Stimulated activated CD4-positive, alpha-beta T cell treated with anti-CD3 and anti-CD28 coated beads, Interleukin-1b, Interleukin-23, amount 100 ng/mL, for 24 hours (primary cell): ENCODE results near the gene OR2V2.
"Not testable (repeated sequence)": the region's sequence is repeated elsewhere in the genome, so short reads cannot be mapped to it uniquely, and the experiment has no call there.

Source experiments
- DNase-seq, 4 experiments: peaks; one replicate each; pipeline ENCODE4 v3.0.0-alpha.2; 2020; ENCODE audit warnings: low read depth in 4 of 4, low spot score in 1 of 4

The OR2V2 gene, protein sequence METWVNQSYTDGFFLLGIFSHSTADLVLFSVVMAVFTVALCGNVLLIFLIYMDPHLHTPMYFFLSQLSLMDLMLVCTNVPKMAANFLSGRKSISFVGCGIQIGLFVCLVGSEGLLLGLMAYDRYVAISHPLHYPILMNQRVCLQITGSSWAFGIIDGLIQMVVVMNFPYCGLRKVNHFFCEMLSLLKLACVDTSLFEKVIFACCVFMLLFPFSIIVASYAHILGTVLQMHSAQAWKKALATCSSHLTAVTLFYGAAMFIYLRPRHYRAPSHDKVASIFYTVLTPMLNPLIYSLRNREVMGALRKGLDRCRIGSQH

DNA sequence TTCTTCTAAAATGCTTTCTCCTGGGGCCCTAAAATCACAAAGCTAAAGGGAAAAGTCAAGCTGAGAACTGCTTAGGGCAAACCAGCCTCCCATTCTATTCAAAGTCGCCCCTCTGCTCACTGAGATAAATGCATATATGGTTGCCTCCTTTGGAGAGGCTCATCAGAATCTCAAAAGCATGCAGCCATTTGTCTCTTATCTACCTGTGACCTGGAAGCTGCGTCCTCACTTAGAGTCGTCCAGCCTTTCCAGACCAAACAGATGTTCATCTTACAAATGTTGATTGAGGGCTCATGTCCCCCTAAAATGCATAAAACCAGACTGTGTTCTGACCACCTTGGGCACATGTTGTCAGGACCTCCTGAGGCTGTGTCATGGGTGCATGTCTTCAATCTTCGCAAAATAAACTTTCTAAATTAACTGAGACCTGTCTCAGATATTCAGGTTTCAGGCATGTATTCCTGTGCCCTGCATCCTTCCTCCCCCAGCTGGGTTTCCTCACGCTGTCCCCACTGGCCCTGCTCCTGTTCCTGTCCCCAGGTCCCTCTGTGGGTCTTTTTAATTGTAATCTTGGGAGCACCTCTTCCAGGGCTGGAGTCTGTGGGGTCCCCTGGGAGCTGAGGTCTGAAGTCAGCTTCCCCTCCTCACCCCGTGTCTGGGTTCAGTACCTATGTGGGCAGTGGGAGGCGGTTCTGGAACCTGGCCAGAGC is at the start of gene OR2V2:
Gene OR2V2 (plus strand): TSS at position 660 of the 710 bp plus-strand sequence. CDS start 7,357 bp downstream, outside the sequence.
- DNase-seq = not testable (repeated sequence)

DNA sequence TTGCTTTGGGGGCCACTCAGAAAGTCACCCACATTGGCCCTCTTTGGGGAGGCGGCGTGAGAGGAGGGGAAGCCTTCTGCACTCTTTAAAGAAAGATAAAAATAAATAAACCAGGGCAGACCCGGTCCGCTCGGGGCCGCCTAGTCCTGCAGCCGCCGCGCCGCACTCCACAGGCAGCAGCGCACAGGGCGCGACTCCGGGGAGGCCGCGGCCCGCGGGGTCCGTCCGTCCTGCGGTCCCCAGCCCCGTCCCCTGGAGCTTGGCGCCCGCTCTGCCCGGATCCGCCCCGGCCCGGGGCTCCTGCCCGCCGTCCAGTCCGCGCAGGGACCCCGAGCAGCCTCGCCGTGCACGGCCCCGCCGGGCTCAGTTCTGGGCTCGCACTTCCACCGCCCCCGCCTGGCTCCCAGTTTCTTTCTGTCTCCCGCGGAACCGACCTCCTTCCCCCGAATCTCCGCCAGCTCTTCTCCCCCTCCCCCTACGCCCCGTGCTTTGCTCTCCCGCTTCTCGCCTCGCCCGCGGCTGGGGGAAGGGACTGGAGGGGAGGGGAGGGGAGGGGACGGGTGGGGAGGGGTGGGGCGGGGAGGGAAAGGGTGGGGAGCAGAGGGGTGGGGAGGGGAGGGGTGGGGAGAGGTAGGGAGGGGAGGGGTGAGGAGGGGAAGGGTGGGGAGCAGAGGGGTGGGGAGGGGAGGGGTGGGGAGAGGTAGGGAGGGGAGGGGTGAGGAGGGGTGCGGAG is 49.5 kb upstream of the OR2V2 start:
- not testable (repeated sequence) for DNase-seq

DNA sequence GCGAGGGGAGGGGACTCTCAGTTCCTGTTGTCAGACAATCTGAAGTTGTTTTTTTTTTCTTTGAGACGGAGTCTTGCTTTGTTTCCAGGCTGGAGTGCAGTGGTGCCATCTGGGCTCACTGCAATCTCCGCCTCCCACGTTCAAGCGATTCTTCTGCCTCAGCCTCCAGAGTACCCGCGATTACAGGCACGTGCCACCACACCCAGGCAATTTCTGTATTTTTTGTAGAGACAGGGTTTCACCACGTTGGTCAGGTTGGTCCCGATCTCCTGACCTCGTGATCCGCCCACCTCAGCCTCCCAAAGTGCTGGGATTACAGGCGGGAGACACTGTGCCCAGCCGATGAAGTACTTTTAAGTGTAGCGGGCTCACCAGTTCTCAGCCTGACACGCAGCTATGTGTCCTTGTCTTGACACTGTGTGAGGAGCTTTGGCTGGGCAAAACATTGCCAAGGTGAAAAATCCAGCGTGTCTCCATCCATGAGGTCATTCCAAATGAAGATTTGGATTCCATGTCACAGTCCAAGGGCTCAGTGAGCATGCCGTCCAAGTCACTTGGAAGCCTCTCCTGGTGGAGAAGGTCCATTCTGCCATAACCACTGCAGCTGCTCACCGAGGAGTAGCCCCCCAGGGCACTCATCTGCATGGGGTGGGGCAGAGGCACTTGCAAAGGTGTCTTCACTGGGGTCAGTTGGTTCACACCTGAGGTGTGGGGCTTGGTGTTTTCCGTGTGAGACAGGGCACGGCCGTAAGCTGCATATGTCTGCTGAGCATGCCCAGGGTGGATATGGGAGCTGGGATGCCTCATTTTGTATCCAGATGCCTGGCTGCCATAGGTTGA is 48.4 kb upstream of the OR2V2 start:
- no peak for DNase-seq

DNA sequence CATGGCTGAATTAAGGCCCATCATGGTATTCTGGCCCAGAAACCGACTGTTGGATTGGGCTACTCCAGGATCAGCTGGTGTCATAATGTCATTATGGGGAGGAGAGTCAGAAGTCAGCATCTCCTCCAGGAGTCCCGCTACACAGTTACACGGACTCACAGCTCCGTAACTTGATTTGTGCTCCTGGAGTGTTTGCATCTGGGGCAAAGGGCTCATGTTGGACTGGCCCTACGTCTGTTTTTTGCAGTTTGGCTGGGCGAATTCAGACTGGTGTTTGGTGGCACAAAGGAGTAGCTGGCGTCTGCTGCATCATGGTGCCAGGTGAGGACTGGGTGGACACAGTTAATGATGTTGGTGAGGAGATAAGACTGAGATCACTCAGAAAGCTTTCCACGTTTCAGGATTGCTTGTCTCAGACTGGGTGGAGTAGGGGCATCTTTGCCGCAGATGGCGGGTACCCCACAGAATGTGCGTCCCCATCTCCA is 47.7 kb upstream of the OR2V2 start:
- no peak for DNase-seq

DNA sequence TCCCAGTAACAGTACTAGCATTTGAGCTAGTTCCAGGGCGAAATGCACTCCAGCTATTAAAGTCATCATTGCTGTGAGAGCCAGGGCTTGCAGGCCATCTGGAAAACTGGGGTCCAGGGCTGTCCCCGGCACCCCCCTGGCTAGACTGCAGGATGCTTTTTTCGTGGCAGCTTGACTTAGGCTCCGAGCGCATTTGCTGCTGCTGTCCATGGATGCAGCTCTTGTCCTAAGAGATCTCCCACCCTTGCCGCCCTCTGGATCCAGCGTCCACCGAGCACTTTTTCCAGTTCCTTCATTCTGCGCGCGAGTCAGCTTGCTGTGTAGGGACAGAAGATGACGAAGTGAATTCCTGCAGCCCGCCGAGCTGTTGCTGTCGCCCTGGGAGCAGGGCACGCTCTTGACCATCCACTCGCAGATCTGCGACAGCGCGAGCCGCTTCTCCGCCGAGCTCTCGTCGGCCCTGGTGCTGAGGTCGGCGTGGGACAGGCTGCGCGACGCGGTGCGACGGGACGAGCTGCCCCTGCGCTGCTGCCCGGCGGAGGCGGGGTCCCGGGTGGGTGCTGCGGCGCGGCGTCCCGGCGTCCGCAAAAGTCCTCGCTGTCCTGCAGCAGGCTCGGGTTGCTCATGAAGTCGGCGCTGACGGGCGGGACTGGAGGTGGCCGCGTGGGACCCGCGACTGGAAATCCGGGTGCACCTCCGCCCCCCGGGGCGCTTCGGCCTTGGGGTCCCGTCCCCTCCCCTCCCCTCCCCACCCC is 47.1 kb upstream of the OR2V2 start:
- DNase-seq = no peak

DNA sequence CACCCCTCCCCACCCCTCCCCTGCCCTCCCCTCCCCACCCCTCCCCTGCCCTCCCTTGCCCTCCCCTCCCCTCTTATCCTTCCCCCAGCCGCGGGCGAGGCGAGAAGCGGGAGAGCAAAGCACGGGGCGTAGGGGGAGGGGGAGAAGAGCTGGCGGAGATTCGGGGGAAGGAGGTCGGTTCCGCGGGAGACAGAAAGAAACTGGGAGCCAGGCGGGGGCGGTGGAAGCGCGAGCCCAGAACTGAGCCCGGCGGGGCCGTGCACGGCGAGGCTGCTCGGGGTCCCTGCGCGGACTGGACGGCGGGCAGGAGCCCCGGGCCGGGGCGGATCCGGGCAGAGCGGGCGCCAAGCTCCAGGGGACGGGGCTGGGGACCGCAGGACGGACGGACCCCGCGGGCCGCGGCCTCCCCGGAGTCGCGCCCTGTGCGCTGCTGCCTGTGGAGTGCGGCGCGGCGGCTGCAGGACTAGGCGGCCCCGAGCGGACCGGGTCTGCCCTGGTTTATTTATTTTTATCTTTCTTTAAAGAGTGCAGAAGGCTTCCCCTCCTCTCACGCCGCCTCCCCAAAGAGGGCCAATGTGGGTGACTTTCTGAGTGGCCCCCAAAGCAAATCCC is 46.2 kb upstream of the OR2V2 start:
- not testable (repeated sequence) for DNase-seq

DNA sequence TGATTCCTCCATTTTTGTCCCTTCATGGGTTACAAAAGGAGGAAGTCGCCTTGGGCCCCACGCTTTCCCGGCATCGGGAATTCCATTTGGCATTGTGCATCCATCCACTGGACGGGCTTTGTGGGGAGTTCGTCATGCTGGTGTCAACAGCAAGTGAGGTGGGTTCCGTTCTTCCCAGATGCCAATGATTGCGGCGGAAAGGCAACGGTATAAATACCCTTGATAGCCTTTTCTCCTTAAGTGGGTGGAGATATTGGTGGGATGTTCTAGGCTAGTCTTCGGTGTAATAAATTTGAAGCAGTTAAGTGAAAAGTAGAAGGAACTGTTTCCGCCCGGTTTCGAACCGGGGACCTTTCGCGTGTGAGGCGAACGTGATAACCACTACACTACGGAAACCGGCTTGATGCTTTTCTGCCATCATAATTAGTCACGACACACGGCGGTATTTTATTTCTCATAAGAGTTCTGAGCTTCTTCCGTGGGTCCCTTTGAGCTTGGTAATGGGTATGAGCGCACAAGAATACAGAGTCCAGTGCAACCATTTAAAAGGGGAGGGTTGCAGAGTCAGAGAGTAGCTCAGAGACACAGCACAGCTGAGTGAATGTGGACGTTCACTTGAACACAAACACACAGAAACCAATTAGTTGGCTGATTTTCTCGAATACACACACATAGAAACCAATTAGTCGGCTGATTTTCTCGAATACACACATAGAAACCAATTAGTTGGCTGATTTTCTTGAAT is 45.3 kb upstream of the OR2V2 start:
- not testable (repeated sequence) for DNase-seq

DNA sequence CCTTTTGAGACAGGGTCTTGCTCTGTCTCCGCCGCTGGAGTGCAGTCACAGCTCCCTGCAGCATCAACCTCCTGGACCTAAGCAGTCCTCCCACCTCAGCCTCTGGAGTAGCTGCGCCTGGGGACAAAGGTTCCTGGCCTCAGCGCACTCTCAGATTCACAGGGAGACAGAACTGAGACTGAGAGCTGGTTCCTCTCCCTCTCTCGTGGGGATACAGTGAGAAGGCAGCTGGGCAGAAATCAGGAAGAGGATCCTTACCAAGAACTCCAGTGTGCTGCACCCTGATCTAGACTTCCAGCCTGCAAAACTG is 43.2 kb upstream of the OR2V2 start:
- not testable (repeated sequence) for DNase-seq

DNA sequence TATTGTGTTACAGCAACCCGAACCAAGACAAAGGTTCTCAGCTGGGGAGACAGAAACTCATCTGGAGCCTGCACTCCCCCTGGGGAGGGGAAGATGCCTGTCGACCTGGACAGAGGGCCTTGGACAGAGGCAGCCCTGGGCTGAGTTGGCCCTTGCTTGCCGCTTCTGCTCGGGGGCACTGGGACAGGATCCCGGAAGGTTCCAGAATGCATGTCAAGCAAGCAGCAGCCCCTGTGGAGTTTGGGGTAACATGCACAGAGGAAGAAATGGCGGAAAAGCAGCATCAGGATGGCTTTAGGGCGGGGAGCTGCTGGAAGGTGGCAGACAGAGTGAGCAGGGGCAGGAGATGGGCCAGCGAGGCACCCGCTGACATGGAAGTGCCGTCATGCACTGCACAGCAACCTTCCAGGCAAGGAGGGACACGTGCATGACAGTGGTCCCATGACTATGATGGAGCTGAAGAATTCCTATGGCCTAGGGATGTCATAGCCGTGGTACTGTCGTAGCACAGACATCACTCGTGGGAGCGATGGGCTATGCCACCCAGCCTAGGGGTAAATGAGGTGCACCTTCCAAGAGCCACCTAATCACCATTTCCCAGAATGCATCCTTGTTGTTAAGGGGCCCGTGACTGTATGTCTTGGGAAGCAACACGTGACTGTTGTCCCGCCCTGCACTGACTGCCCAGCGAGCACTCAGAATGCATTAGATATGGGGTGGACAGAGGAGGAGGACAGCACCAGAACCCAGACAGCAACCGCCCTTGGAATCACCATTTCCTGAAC is 42.6 kb upstream of the OR2V2 start:
- DNase-seq = not testable (repeated sequence)

DNA sequence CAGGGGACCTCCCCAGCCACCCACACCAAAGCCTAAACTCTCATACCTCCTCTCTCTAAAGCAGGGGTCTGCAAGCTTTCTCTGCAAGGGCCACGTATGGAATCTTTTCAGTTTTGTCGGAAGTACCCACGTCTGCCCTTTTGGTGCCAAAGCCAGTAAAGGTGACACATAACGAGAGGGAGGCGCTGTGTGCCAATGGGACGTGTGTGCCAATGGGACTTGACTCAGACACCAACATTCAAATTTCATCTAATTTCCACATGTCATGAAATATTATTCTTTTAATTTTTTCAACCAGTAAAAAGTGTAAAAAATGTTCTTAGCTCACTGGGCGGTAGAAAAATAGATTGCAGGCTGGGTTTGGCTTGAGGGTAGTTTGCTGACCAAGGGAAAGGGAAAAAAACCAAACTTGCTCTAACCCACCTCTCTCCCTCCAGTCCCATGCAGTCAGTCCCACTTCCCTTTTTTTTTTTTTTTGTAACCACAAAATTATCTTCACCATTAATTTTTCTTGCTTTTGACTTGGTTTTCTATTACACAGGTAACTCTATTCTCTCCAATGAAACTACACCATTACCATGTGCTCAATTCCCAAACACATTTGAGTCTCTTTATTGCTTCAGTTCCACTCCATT is 41.9 kb upstream of the OR2V2 start:
- DNase-seq = no peak

DNA sequence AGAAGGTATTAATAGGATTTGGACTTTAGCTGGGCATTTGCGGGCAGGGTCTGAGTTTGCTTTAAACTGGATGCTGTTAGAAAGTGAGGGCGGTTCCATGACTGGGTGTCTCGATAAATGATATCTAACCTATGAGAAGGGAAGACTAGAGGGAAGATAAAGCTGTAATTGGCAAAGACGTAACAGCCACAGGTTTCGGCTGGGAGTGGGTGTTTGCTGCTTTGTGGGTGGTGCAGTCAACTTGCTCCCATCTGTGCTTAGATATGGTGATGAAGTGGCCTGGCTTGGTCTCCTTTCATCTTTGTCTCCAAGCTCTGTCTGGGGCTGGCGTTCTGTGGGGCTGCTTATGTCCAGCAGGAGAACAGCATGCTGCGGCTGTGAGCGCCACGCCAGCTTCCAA is 39.7 kb upstream of the OR2V2 start:
- DNase-seq = no peak

DNA sequence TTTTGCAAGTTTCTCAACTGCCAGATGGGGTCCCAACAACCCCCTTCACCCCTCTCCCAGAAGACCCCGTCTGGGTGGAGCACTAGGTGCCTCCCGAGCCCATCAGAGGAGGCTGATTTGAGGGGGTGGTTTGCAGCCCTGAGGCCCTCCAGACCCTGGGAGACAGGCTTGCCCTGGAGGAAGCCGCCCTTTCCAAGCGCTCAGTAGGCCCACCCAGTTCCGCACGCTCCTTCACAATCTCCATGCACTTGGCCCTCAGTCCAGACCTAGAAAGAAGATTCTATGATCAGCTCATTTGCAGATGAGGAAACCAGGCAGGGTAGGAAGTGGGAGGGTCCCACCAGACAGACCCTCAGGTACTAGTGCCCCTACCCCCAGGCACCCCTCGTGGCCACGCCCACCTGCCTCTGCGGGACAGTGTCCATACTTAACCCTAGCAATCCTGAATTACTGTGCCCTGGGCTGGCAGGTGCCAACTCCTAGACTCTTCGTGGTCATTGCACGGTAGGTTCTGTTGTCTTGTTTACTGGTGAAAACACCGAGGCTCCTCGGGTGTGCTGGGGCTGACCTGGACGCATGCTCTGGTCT is 38.7 kb upstream of the OR2V2 start:
- no peak for DNase-seq

DNA sequence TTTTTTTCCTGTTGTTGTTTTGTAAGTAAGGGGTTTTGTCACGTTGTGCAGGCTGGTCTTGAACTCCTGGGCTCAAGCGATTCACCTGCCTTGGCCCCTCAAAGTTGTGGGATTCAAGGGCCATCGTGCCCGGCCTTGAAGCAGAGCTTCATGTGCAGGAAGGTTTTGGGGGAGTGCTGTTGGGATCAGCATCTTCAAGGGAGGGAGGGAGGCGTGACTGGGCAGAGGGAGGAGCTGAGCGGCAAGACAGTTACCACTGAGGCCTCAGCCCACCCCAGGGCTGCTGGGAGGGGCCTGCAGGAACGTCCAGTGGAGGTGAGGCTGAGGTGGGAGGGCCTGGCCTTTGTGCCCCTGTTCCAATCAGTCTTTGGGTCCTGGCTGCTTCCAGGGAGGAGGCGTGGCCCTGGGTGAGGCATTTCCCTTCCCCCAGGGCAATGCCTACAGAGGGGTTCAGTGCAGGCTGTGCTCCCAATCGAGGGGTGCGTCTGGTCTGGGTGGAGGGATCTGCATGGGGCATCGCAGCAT is 37.8 kb upstream of the OR2V2 start:
- no peak for DNase-seq

DNA sequence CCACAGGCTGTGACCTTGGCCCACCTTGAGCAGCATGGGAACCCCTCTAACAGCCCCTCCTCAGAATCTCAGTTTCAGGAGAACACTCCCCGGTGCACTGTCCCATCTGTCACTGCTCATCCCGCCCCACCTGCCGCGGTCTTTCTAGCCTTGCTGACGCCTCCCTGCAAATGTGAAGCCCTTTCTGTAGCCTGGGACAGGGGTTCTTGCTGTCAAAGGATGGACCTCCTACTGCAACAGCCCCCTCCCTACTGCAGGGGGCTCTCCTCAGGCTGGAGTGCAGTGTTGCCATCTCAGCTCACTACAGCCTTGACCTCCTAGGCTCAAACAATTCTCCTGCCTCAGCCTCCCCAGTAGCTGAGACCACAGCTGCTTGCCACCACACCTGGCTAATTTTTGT is 36.4 kb upstream of the OR2V2 start:
- DNase-seq = no peak

DNA sequence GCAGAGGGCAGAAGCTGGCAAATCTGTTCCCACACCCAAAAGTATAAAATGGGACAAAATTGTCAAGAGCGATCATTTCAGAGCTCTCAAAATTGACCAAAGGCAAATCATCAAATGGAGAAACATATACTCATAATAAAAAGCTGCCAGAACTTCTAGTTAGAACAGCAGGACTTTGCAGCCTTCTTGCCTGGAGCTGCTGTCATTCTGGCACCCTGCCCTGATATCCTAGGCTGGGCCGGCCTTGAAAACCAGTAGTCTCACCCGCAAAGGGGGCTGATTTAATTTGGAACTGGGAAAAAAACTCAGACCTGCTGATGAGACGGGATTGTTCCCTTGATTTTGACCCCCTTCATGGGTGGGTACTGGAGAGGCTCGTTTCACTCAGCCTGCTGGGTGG is 34.9 kb upstream of the OR2V2 start:
- DNase-seq = no peak

DNA sequence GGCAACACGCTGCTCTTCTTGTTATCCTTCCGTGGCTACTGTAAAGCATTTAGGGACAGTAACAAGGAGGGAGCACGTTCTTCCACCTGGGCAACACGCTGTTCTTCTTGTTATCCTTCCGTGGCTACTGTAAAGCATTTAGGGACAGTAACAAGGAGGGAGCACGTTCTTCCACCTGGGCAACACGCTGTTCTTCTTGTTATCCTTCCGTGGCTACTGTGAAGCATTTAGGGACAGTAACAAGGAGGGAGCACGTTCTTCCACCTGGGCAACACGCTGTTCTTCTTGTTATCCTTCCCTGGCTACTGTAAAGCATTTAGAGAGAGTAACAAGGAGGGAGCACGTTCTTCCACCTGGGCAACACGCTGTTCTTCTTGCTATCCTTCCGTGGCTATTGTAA is 33.8 kb upstream of the OR2V2 start:
- not testable (repeated sequence) for DNase-seq

DNA sequence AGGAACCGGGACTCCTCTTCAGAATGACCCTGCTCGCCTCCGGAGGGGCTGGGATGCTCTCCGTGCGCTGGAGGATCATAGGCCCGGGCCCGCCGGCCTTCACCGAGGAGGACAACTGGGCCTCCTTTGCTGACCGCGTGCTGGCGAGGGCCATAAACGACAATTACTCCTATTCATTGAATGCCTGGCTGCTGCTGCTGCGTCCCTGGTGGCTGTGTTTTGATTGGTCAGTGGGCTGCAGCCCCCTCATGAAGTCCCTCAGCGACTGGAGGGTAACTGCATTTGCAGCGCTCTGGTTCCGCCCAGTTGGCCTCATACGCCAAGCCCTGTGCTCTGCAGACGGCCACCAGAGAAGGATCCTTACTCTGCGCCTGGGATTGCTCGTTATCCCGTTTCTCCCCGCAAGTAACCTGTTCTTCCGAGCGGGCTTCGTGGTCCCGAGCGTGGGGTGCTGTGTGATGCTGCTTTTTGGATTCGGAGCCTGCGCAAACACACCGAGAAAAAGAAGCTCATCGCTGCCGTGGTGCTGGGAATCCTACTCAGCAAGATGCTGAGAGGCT is 33.0 kb upstream of the OR2V2 start:
- no peak for DNase-seq
